K562 (cell line): Measurements from ENCODE around the gene INCENP. TPM values are rescaled to one million over a fixed set of nuclear protein-coding genes. Genes with fewer than 3 reads are reported as not detected.

Experiments used
- BCOR ChIP-seq: fragments of 450-650 bp; IDR thresholded peaks from 2 replicates; pipeline ENCODE4 v1.6.1; 2016
- C11orf30 ChIP-seq: fragments of 450-650 bp; IDR thresholded peaks from 2 replicates; pipeline ENCODE4 v1.6.1; 2016; ENCODE audit warnings: low read depth, mild to moderate bottlenecking
- CBFA2T2 ChIP-seq: fragments of 450-650 bp; conservative IDR thresholded peaks from 2 replicates; pipeline ENCODE4 v1.6.1; 2017; ENCODE audit warnings: mild to moderate bottlenecking
- CHD1 ChIP-seq: fragments of 200-600 bp; sonication (generic); IDR thresholded peaks from one replicate; pipeline ENCODE4 v1.6.1; 2012; ENCODE audit warnings: mild to moderate bottlenecking, moderate library complexity, low read length, inconsistent platforms
- CREB1 ChIP-seq, 2 experiments: sonication (generic) in 1 of 2; formaldehyde crosslinking in 1 of 2; IDR thresholded peaks; 2 replicates each; pipeline versions ENCODE4 v1.6.1 to v1.8.0; 2012 to 2022; ENCODE audit warnings: inconsistent platforms in 1 of 2, mild to moderate bottlenecking in 1 of 2, missing genetic modification reagents in 1 of 2, moderate library complexity in 1 of 2
- CSDE1 ChIP-seq, 2 experiments: fragments of 450-650 bp; IDR thresholded peaks; 2 replicates each; pipeline ENCODE4 v1.6.1; 2016; ENCODE audit warnings: mild to moderate bottlenecking in 1 of 2
- DMBX1 ChIP-seq: fragments of 250-450 bp; sonication (Bioruptor Pico); IDR thresholded peaks from 2 replicates; pipeline ENCODE4 v1.8.0; 2022; ENCODE audit warnings: inconsistent platforms, mild to moderate bottlenecking, moderate library complexity, borderline replicate concordance
- EGR1 ChIP-seq: fragments of 450-650 bp; conservative IDR thresholded peaks from 2 replicates; pipeline ENCODE4 v1.6.1; 2017; ENCODE audit warnings: mild to moderate bottlenecking
- EHMT2 ChIP-seq: fragments of 450-650 bp; IDR thresholded peaks from 2 replicates; pipeline ENCODE4 v1.6.1; 2018; ENCODE audit warnings: antibody characterized with exemption
- ETS2 ChIP-seq: IDR thresholded peaks from 2 replicates; pipeline ENCODE4 v1.6.1; 2016; ENCODE audit warnings: borderline replicate concordance, missing genetic modification characterization, mild to moderate bottlenecking, moderate library complexity, missing compliant biosample characterization; ENCODE audit not compliant: poor library complexity, severe bottlenecking
- KDM5B ChIP-seq: fragments of 200-600 bp; sonication (generic); IDR thresholded peaks from 2 replicates; pipeline ENCODE4 v1.6.1; 2012; ENCODE audit warnings: low read depth, mild to moderate bottlenecking, moderate library complexity, low read length, control low read depth, inconsistent platforms; ENCODE audit not compliant: insufficient replicate concordance
- LCOR ChIP-seq: sonication (generic); formaldehyde crosslinking; IDR thresholded peaks from 2 replicates; pipeline ENCODE4 v1.8.0; 2022; ENCODE audit warnings: mild to moderate bottlenecking, missing genetic modification reagents
- MTF1 ChIP-seq: fragments of 250-450 bp; sonication (Bioruptor Pico); IDR thresholded peaks from 2 replicates; pipeline ENCODE4 v1.9.0; 2021; ENCODE audit warnings: moderate library complexity, mild to moderate bottlenecking, inconsistent platforms, borderline replicate concordance
- POLR2A ChIP-seq: fragments of 450-650 bp; conservative IDR thresholded peaks from 2 replicates; pipeline ENCODE4 v1.6.1; 2016
- POLR2G ChIP-seq: fragments of 200-400 bp; formaldehyde crosslinking; IDR thresholded peaks from 2 replicates; pipeline ENCODE4 v1.6.1; 2017; ENCODE audit warnings: low read depth, mild to moderate bottlenecking, antibody characterized with exemption, low read length, moderate library complexity
- PYGO2 ChIP-seq: fragments of 450-650 bp; IDR thresholded peaks from 2 replicates; pipeline ENCODE4 v1.6.1; 2016; ENCODE audit warnings: mild to moderate bottlenecking, missing genetic modification characterization, moderate library complexity, missing compliant biosample characterization
- RFX1 ChIP-seq: fragments of 450-650 bp; IDR thresholded peaks from 2 replicates; pipeline ENCODE4 v1.6.1; 2016; ENCODE audit warnings: mild to moderate bottlenecking, moderate library complexity
- RFX7 ChIP-seq: fragments of 250-450 bp; sonication (Bioruptor Pico); IDR thresholded peaks from 2 replicates; pipeline ENCODE4 v1.5.1; 2021; ENCODE audit warnings: mild to moderate bottlenecking
- SIX5 ChIP-seq, 2 experiments: IDR thresholded peaks; 2 replicates each; pipeline ENCODE4 v1.6.1; 2011; ENCODE audit warnings: low read length in 2 of 2, borderline replicate concordance in 1 of 2, low read depth in 1 of 2, mild to moderate bottlenecking in 1 of 2, moderate library complexity in 1 of 2; ENCODE audit not compliant: insufficient read depth in 1 of 2
- TAL1 ChIP-seq: fragments of 450-650 bp; IDR thresholded peaks from 2 replicates; pipeline ENCODE4 v1.6.1; 2016; ENCODE audit warnings: mild to moderate bottlenecking
- TCFL5 ChIP-seq: fragments of 250-450 bp; sonication (Bioruptor Pico); conservative IDR thresholded peaks from 2 replicates; pipeline ENCODE4 v1.6.1; 2021; ENCODE audit warnings: mild to moderate bottlenecking, moderate library complexity, matching md5 sums
- ZNF311 ChIP-seq: fragments of 250-450 bp; sonication (Bioruptor Pico); IDR thresholded peaks from 2 replicates; pipeline ENCODE4 v1.4.0; 2020; ENCODE audit warnings: mild to moderate bottlenecking, moderate library complexity
- ZNF354B ChIP-seq: fragments of 250-450 bp; sonication (Bioruptor Pico); IDR thresholded peaks from 2 replicates; pipeline ENCODE4 v1.4.0; 2020
- ZNF79 ChIP-seq: fragments of 250-450 bp; sonication (Bioruptor Pico); IDR thresholded peaks from 2 replicates; pipeline ENCODE4 v1.4.0; 2020; ENCODE audit warnings: low read depth, mild to moderate bottlenecking, moderate library complexity
- polyA plus RNA-seq, 8 experiments: library from polyadenylated mRNA; depleted of rRNA in 4 of 8; stranded (reverse) in 5 of 8; unstranded in 3 of 8; fragments of >200 nt; fragmentation: Nextera tagmentation in 2 of 8; fragmentation: Illumina TruSeq in 1 of 8; extraction: Ambion mirVana in 2 of 8; extraction: Trizol in 1 of 8; gene quantifications; 2 replicates each; pipeline versions ENCODE4 v1.2.1 to v1.2.3, GENCODE V29; 2011 to 2014; ENCODE audit warnings: inconsistent platforms in 1 of 8, missing spikeins in 1 of 8
- total RNA-seq, 7 experiments: library from RNA; depleted of rRNA in 6 of 7; stranded (reverse); fragments of >200 nt in 6 of 7; fragmentation: Illumina TruSeq in 2 of 7; extraction: Trizol in 2 of 7; gene quantifications; 2 replicates each; pipeline versions ENCODE4 v1.2.1 to v1.2.3, GENCODE V29; 2011 to 2021; ENCODE audit warnings: low replicate concordance in 1 of 7
- TF ChIP-seq, protein P1 (sequence below): fragments of 250-450 bp; sonication (Bioruptor Pico); IDR thresholded peaks from 2 replicates; pipeline ENCODE4 v1.5.0; 2021
- TF ChIP-seq, protein P2 (sequence below): sonication (generic); formaldehyde crosslinking; IDR thresholded peaks from 2 replicates; pipeline ENCODE4 v1.9.0; 2022; ENCODE audit warnings: mild to moderate bottlenecking, missing genetic modification reagents
- TF ChIP-seq, protein P3 (sequence below): fragments of 450-650 bp; formaldehyde crosslinking; IDR thresholded peaks from 2 replicates; pipeline ENCODE4 v1.4.0; 2022; ENCODE audit warnings: missing genetic modification characterization
- TF ChIP-seq, protein P4 (sequence below): fragments of 450-650 bp; formaldehyde crosslinking; IDR thresholded peaks from 2 replicates; pipeline ENCODE4 v1.4.0; 2022; ENCODE audit warnings: missing genetic modification characterization

INCENP gene
- total and polyA plus RNA-seq, 9 of the 15 experiments (the other 6 are each of a cell fraction or from before 2014, with no cell fraction given) = 1.1 to 97.9 (median 28.2) TPM

DNA sequence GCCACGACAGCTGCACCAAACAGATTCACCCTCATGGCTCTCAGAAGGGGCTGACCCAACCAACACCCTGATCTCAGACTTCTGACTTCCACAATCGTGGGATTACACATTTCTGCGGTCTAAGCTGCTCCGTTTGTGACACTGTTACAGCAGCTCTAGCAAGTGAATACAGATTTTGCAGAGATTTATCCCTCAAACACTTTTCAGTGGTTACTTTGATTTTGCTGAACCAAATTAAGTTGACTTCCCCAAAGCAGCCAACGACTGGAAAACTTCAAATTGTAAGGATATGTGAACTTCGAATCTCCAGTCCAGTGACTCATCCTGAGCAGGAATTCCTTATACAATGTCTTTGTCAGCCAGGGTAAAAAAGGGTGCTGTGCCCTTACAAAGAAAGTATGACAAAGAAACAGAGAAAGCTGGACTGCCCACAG lies 14.8 kb upstream of the INCENP start (continued):
- TF ChIP-seq, protein P1, sequence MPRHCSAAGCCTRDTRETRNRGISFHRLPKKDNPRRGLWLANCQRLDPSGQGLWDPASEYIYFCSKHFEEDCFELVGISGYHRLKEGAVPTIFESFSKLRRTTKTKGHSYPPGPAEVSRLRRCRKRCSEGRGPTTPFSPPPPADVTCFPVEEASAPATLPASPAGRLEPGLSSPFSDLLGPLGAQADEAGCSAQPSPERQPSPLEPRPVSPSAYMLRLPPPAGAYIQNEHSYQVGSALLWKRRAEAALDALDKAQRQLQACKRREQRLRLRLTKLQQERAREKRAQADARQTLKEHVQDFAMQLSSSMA = no peak
- TF ChIP-seq RFX7 (CRISPR knock-in tag) (no peak), PYGO2 (tag) (no peak), POLR2G (no peak), BCOR (0 out of 2 replicates have a peak, but pooled peaks have one; percentile 1), TCFL5 (CRISPR knock-in tag) (no peak), SIX5 (IDR thresholded peaks at IDR 0.05; ENCODE audit: borderline replicate concordance in 1 of 2, insufficient read depth in 1 of 2, low read depth in 1 of 2, low read length in 2 of 2) (no peak), POLR2A (no peak), MTF1 (CRISPR knock-in tag) (no peak), KDM5B (no peak), CHD1 (no peak), CREB1 (IDR thresholded peaks at IDR 0.05) (0 out of 2 replicates have a peak, but pooled peaks have one; percentile 15), CREB1 (CRISPR knock-in tag; IDR thresholded peaks at IDR 0.05) (no peak; the same call in 1 of the 2 replicates), TAL1 (peak; percentile 67), CSDE1 (IDR thresholded peaks at IDR 0.05) (no peak), RFX1 (no peak), ZNF311 (CRISPR knock-in tag) (no peak), ZNF354B (CRISPR knock-in tag) (no peak), EHMT2 (no peak), C11orf30 (no peak), LCOR (no peak), CBFA2T2 (peak; percentile 68), DMBX1 (CRISPR knock-in tag) (no peak), ZNF79 (CRISPR knock-in tag) (no peak), ETS2 (tag) (no peak), EGR1 (no peak)
- TF ChIP-seq, protein P2, sequence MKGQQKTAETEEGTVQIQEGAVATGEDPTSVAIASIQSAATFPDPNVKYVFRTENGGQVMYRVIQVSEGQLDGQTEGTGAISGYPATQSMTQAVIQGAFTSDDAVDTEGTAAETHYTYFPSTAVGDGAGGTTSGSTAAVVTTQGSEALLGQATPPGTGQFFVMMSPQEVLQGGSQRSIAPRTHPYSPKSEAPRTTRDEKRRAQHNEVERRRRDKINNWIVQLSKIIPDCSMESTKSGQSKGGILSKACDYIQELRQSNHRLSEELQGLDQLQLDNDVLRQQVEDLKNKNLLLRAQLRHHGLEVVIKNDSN (CRISPR knock-in tag) = no peak
- TF ChIP-seq, protein P3, sequence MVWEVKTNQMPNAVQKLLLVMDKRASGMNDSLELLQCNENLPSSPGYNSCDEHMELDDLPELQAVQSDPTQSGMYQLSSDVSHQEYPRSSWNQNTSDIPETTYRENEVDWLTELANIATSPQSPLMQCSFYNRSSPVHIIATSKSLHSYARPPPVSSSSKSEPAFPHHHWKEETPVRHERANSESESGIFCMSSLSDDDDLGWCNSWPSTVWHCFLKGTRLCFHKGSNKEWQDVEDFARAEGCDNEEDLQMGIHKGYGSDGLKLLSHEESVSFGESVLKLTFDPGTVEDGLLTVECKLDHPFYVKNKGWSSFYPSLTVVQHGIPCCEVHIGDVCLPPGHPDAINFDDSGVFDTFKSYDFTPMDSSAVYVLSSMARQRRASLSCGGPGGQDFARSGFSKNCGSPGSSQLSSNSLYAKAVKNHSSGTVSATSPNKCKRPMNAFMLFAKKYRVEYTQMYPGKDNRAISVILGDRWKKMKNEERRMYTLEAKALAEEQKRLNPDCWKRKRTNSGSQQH (CRISPR knock-in tag) = no peak
- TF ChIP-seq, protein P4, sequence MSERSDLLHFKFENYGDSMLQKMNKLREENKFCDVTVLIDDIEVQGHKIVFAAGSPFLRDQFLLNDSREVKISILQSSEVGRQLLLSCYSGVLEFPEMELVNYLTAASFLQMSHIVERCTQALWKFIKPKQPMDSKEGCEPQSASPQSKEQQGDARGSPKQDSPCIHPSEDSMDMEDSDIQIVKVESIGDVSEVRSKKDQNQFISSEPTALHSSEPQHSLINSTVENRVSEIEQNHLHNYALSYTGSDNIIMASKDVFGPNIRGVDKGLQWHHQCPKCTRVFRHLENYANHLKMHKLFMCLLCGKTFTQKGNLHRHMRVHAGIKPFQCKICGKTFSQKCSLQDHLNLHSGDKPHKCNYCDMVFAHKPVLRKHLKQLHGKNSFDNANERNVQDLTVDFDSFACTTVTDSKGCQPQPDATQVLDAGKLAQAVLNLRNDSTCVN = no peak
